PC-3 (cell line): Measurements from ENCODE around the gene PACS1.
A peak's percentile ranks its signal among the peaks of the same experiment; 100 is the strongest.

Experiments
- EZH2phosphoT487 ChIP-seq: fragments of 300-600 bp; sonication (generic); IDR thresholded peaks from 2 replicates; pipeline ENCODE4 v1.6.1; 2018; ENCODE audit warnings: mild to moderate bottlenecking, antibody characterized with exemption, low read length, borderline replicate concordance
- TF ChIP-seq, protein P1 (sequence below): fragments of 300-600 bp; sonication (generic); conservative IDR thresholded peaks from 2 replicates; pipeline ENCODE4 v1.5.1; 2017; ENCODE audit warnings: antibody characterized with exemption, low read depth, mild to moderate bottlenecking, low read length

DNA sequence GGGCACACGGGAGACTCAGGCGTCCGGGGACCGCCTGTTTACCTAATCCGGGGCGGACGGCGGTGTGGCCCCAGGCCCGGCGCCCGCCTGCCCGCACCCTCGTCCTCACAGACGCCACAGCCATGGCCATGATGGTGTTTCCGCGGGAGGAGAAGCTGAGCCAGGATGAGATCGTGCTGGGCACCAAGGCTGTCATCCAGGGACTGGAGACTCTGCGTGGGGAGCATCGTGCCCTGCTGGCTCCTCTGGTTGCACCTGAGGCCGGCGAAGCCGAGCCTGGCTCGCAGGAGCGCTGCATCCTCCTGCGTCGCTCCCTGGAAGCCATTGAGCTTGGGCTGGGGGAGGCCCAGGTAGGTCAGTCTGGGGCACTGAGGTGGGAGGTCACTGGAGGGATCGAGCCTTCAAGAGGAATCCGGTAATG is 188.4 kb downstream of the PACS1 start:
- TF ChIP-seq EZH2phosphoT487 = no peak
- TF ChIP-seq, protein P1, sequence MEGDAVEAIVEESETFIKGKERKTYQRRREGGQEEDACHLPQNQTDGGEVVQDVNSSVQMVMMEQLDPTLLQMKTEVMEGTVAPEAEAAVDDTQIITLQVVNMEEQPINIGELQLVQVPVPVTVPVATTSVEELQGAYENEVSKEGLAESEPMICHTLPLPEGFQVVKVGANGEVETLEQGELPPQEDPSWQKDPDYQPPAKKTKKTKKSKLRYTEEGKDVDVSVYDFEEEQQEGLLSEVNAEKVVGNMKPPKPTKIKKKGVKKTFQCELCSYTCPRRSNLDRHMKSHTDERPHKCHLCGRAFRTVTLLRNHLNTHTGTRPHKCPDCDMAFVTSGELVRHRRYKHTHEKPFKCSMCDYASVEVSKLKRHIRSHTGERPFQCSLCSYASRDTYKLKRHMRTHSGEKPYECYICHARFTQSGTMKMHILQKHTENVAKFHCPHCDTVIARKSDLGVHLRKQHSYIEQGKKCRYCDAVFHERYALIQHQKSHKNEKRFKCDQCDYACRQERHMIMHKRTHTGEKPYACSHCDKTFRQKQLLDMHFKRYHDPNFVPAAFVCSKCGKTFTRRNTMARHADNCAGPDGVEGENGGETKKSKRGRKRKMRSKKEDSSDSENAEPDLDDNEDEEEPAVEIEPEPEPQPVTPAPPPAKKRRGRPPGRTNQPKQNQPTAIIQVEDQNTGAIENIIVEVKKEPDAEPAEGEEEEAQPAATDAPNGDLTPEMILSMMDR = peak; percentile 32; the same call in 1 of the 2 replicates
